HG03432 (cell line): Measurements from ENCODE around the gene KCNE2.

Experiments used
- ATAC-seq: cut with Tn5 transposase; IDR thresholded peaks from one replicate; pipeline ENCODE4 v1.9.1; 2021; ENCODE audit warnings: mild to moderate bottlenecking, moderate library complexity; ENCODE audit not compliant: unreplicated experiment

The KCNE2 gene

DNA sequence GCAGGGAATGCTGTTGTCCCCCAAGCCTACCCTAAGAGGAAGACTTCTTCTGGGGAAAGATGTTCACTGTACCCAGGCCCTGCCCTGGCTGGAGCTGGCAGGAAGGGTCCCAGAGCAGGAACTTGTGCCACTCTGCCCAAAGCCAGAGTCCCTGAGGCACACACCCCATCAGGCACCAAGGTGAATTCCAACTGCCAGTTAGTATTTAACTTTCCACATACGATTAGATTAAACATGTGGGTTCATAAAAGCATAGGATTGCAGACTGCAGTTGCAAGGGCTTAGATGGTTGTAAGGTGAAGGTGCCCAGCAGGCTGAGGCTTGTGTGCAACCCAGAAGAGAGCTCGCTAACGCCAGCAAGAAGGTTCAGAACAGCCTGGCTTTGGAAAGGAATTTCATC is at the start of gene KCNE2:
KCNE2 (plus strand) TSS at position 274 of the 400 bp plus-strand sequence. CDS start 6,473 bp downstream, outside the sequence.
- no peak for ATAC-seq

DNA sequence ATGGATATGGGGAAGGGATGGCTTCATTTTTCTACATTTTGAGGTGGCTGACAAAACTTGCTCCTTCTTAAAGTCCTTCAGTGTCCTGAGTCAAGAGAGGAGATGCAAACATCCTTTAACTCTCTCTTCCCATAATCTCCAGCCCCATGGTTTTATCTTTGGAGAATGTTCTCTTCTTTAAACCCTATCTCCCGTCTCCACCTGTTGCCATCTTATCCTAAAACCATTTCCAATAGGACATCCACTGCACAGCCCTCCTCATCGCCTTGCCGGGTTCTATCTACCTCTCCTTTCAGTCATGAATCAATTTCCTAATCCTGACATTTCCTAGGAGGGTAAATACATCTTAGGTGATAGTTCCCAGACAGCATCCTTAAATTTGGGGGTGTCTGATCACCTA is 44.2 kb upstream of the KCNE2 start:
- ATAC-seq = no peak

GRCh38 chr21:34320011-34320410 is 43.8 kb upstream of the KCNE2 start:
- no peak for ATAC-seq

GRCh38 chr21:34330055-34330454 is 33.8 kb upstream of the KCNE2 start:
- no peak for ATAC-seq

GRCh38 chr21:34331726-34332125 is 32.1 kb upstream of the KCNE2 start:
- ATAC-seq = no peak

- no peak for ATAC-seq
Observed at GRCh38 chr21:34332347-34332746, 31.5 kb upstream of the KCNE2 start.

DNA sequence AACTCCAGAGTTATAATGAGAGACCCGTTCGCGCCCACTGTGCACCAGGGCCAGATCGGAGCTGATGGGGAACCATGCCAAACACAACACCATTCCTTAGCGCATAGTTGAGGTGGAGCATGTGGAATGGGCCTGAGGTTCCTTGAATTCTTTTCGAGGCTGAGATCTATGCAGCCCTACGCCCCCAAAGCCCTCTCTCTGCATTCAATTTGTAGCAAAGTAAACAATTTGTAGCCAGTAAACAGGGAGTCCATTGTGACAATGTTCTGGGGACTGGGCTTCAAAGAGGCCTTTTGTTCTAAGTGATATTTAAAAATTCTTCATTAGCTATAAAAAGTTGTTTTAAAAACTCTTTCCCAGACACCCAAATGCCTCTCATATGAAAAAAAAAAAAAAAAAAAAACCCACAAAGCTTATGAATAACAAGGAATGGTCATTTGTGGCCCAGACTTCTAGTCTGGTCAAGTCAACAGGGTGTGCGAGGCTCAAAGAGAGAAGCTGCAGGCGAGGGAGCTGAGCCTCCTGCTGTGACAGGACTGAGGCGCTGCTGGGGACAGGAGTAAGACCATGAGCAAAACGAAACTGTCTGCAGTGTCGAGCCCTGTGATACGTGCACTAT is 30.6 kb upstream of the KCNE2 start:
- no peak for ATAC-seq

- no peak for ATAC-seq
Observed at GRCh38 chr21:34335316-34335715, 28.5 kb upstream of the KCNE2 start.

DNA sequence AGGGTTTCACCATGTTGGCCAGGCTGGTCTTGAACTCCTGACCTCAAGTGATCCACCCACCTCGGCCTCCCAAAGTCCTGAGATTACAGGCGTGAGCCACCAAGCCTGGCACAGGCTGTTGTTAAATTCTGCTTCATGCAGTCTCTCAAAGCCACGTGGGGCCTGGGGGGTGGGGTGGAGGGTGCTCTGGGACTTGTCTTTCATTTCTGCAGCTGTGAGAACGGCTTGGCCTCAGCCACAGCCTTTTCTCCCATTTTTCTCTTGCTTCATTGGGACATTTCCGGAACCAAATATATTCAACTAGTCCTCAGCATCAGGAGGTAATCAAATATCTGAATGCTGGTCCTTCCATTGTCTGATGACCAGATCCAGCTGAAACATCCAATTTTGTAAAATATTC is 27.6 kb upstream of the KCNE2 start:
- no peak for ATAC-seq

- ATAC-seq = no peak
Observed at GRCh38 chr21:34336756-34337391, 26.9 kb upstream of the KCNE2 start.

GRCh38 chr21:34337741-34338140 is 26.1 kb upstream of the KCNE2 start:
- ATAC-seq = no peak

- ATAC-seq = no peak
Observed at GRCh38 chr21:34338226-34338625, 25.6 kb upstream of the KCNE2 start.

GRCh38 chr21:34340061-34340460 is 23.7 kb upstream of the KCNE2 start:
- no peak for ATAC-seq

- ATAC-seq = no peak
Observed at GRCh38 chr21:34342476-34342875, 21.3 kb upstream of the KCNE2 start.

GRCh38 chr21:34343347-34343746 is 20.5 kb upstream of the KCNE2 start:
- ATAC-seq = no peak

DNA sequence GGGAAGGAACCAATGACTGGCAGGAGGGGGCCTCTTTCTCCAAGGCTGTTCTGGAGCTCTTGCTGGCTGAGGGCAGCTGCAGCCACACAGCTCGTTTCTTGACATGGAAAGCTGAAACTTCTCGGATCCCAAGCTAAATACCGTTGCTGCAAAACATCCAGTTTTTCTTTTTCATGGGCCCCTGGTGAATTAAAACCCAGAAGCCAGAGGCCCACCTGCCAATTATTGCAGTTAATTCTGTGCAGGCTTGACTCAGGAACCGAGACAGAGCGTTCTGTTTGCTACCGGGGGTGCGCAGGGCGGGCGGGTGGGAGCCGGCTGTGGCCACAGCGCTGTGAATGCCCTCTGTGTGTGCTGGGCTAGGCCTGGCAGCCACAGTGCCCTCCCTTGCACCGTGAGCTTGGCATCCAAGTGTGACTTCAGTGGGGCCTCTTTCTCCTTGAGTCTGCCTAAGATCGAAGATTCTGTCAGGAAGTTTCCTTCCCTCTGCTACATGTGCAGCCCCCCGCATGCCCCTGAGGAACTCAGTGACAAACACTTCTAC is 19.9 kb upstream of the KCNE2 start:
- no peak for ATAC-seq

- no peak for ATAC-seq
Observed at GRCh38 chr21:34344584-34344983, 19.2 kb upstream of the KCNE2 start.

GRCh38 chr21:34345091-34345871 is 18.5 kb upstream of the KCNE2 start:
- no peak for ATAC-seq

GRCh38 chr21:34345892-34346291 is 17.9 kb upstream of the KCNE2 start:
- ATAC-seq = no peak

DNA sequence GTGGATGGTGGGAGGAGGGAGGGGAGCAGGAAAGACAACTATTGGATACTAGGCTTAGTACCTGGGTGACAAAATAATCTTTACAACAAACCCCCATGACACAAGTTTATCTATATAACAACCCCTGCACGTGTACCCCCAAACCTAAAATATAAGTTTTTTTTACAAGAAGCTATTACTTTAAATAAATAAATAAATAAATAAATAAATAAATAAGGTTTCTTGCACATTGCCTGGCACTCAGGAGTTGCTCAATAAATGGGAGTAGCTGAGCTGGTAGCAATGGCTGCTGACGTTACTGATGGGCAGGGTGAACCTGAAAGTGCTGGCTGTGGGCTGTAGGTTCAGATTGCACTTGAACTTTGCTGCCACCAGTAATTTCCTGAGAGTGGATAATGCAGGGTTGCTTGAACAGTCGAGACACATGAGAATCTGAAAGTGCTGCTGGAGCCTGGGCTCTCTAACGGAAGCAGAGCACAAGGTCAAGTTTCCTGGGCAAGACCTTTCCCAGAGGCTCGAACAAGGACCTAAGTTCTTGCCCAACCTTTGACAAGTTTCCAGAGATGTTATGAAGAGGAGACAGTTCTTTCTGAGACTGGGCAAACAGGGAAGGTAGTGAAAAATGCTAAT is 14.8 kb upstream of the KCNE2 start:
- no peak for ATAC-seq

GRCh38 chr21:34351786-34352241 is 12.0 kb upstream of the KCNE2 start:
- no peak for ATAC-seq
